ENCODE measurements around the gene NECTIN3.

DNA sequence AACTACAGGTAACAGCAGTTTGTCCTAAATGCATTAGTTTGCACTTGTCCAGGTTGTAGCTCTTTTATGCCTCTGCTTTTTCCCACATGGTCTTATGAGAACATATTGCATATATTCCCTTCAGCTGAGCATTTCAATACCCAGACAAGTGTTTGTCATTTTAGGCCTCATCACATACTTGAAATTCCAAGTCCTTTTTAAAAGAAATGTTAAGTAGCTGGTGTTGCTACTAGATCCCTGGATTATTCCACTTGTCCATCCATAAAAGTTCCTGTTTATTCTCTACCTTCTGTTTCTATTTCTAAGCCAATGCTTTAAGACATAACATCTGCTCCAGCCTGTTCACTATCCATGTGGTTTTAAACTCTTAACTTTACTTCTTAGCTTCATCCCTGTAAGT lies 128.4 kb downstream of the NECTIN3 start:
- TF ChIP-seq POLR2A (IDR thresholded peaks at IDR 0.05; ENCODE audit: low read length) (no peak), GATA1 (IDR thresholded peaks at IDR 0.05; ENCODE audit: low read depth, low read length) (no peak)
